Activated CD8-positive, alpha-beta T cell treated with anti-CD3 and anti-CD28 coated beads for 36 hours (primary cell): ENCODE data around the gene POLG. TPM values are rescaled to one million over a fixed set of nuclear protein-coding genes. Genes with fewer than 3 reads are reported as not detected.

Source experiments
- ATAC-seq: fragments of 200-7000 bp; cut with Tn5 transposase; one replicate; pipeline ENCODE4 v1.10.0; 2021; ENCODE audit warnings: mild to moderate bottlenecking, moderate library complexity
- CTCF ChIA-PET: fragments of 350-600 bp; sonication (Branson Sonifier 250); formaldehyde crosslinking; loops from one replicate; lab custom pipeline; 2021; ENCODE audit warnings: antibody characterized with exemption; lab: Charles Lee
- POLR2A ChIA-PET: fragments of 350-600 bp; sonication (Branson Sonifier 250); formaldehyde crosslinking; loops from one replicate; lab custom pipeline; 2021; ENCODE audit warnings: antibody characterized with exemption; lab: Charles Lee
- DNase-seq: peaks from one replicate; pipeline ENCODE4 v3.0.0-alpha.2; 2020
- H3K27ac Mint-ChIP-seq: one replicate; pipeline ENCODE4 v1.8.0; 2021; ENCODE audit warnings: mild to moderate bottlenecking, mixed read lengths
- H3K27me3 Mint-ChIP-seq: one replicate; pipeline ENCODE4 v1.8.0; 2021; ENCODE audit warnings: mixed read lengths
- H3K36me3 Mint-ChIP-seq: one replicate; pipeline ENCODE4 v1.8.0; 2021; ENCODE audit warnings: low read depth, mixed read lengths
- H3K4me1 Mint-ChIP-seq: one replicate; pipeline ENCODE4 v1.8.0; 2021; ENCODE audit warnings: low read depth, mixed read lengths
- H3K4me3 Mint-ChIP-seq: one replicate; pipeline ENCODE4 v1.8.0; 2021; ENCODE audit warnings: mild to moderate bottlenecking, moderate library complexity, mixed read lengths
- H3K9me3 Mint-ChIP-seq: one replicate; pipeline ENCODE4 v1.8.0; 2021; ENCODE audit warnings: mixed read lengths
- intact Hi-C: fragments of 100-400 bp; cut with micrococcal nuclease; formaldehyde crosslinking; loops from one replicate; pipeline ENCODE4 v1.10.0; 2022
- total RNA-seq, 2 experiments: library from RNA; stranded (reverse); gene quantifications; one replicate each; pipeline ENCODE4 v1.2.3, GENCODE V29; 2021
- TF ChIP-seq, protein P1 (sequence below): fragments of 200-600 bp; IDR thresholded peaks from one replicate; pipeline ENCODE4 v1.8.0; 2022; ENCODE audit warnings: antibody characterized with exemption, mild to moderate bottlenecking

The POLG gene
- total RNA-seq, 2 experiments from 2014 or later: 101 to 106 TPM

GRCh38 chr15:89315375-89315929, 19.2 kb downstream of the POLG start:
- CTCF ChIA-PET: interaction anchor here (0.7 to 1.0 kb wide), 2 partner anchors 17 to 109 kb away, joined by 3 read pairs; no protein-coding TSS in a partner anchor
- peaks cover 67% of the 10 kb centered on the region for H3K36me3 Mint-ChIP-seq
- H3K4me3 Mint-ChIP-seq: no peak overlapping the region
- no peaks in the 10 kb centered on the region for H3K9me3 Mint-ChIP-seq
- no peak for DNase-seq
- H3K27ac Mint-ChIP-seq: peak overlapping the region; percentile 77
- TF ChIP-seq, protein P1, sequence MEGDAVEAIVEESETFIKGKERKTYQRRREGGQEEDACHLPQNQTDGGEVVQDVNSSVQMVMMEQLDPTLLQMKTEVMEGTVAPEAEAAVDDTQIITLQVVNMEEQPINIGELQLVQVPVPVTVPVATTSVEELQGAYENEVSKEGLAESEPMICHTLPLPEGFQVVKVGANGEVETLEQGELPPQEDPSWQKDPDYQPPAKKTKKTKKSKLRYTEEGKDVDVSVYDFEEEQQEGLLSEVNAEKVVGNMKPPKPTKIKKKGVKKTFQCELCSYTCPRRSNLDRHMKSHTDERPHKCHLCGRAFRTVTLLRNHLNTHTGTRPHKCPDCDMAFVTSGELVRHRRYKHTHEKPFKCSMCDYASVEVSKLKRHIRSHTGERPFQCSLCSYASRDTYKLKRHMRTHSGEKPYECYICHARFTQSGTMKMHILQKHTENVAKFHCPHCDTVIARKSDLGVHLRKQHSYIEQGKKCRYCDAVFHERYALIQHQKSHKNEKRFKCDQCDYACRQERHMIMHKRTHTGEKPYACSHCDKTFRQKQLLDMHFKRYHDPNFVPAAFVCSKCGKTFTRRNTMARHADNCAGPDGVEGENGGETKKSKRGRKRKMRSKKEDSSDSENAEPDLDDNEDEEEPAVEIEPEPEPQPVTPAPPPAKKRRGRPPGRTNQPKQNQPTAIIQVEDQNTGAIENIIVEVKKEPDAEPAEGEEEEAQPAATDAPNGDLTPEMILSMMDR: no peak
- H3K27me3 Mint-ChIP-seq: no peaks in the 10 kb centered on the region
- H3K4me1 Mint-ChIP-seq: peaks cover 18% of the 10 kb centered on the region
- intact Hi-C loops: no loop called here
- POLR2A ChIA-PET: interaction anchor here (0.6 to 11.2 kb wide), 5 partner anchors 13 to 137 kb away, joined by 3 to 128 read pairs (median 4); no protein-coding TSS in a partner anchor
- no peak for ATAC-seq

DNA sequence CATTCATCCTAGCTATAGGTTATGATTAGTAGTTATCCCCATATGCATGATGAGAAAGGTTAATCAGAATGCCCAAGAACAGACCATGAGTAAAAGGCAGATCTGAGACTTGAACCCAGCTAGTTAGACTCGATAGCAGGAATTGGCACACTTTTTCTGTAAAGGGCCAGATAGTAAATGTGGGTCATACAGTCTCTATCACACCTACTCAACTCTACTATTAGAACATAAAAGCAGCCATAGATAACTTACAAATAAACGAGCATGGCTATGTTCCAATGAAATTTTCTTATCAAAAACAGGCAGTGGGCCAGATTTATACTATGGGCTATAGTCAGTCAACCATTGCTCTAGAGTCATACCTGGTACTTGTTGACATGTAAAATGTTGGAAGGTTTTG, 24.6 kb downstream of the POLG start:
- H3K27me3 Mint-ChIP-seq: no peaks in the 10 kb centered on the region
- DNase-seq (no peak), ATAC-seq (no peak)
- intact Hi-C loops: no loop called here
- no peaks in the 10 kb centered on the region for H3K9me3 Mint-ChIP-seq
- TF ChIP-seq, protein P1: no peak
- peaks cover 69% of the 10 kb centered on the region for H3K36me3 Mint-ChIP-seq
- H3K27ac Mint-ChIP-seq: peak overlapping the region; percentile 2
- ChIA-PET POLR2A (interaction anchor here (1.0 kb wide), 1 partner anchor 8 kb away, joined by 3 read pairs; no protein-coding TSS in a partner anchor), CTCF (interaction anchor here (1.2 kb wide), 1 partner anchor 49 kb away, joined by 4 read pairs; no protein-coding TSS in a partner anchor)
- H3K4me1 Mint-ChIP-seq: peaks cover 3% of the 10 kb centered on the region
- no peak overlapping the region for H3K4me3 Mint-ChIP-seq

DNA sequence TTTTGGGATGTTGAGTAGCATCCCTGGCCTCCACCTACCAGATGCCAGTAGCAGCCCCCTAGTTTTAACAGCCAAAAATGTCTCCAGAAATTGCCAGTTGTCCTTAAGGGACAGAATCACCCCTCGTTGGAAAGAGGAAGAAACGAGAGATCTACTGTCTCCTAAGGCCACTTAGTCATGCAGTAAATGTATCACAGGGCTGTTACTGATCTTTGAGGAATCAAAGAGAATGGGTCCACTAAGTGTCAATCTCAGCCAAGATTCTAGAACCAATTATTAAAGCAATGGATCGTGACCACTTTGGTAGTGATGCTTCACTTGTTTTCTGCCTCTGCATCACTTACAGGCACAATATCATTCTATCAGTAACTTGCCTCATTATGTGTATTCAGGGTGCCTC, 26.4 kb downstream of the POLG start:
- ATAC-seq (no peak), DNase-seq (no peak)
- CTCF ChIA-PET: interaction anchor here (1.3 kb wide), 1 partner anchor 102 kb away, joined by 3 read pairs; no protein-coding TSS in a partner anchor
- no peaks in the 10 kb centered on the region for H3K27me3 Mint-ChIP-seq
- peaks cover 3% of the 10 kb centered on the region for H3K4me1 Mint-ChIP-seq
- H3K36me3 Mint-ChIP-seq: peaks cover 69% of the 10 kb centered on the region
- H3K9me3 Mint-ChIP-seq: no peaks in the 10 kb centered on the region
- no peak overlapping the region for H3K27ac Mint-ChIP-seq
- intact Hi-C loops: no loop called here
- TF ChIP-seq, protein P1: no peak
- H3K4me3 Mint-ChIP-seq: no peak overlapping the region
- POLR2A ChIA-PET: interaction anchor here (0.9 to 1.3 kb wide), 3 partner anchors 9 to 12 kb away, joined by 3 to 5 read pairs (median 3); no protein-coding TSS in a partner anchor

- POLR2A ChIA-PET: interaction anchor here (0.9 to 1.3 kb wide), 3 partner anchors 11 to 41 kb away, joined by 3 read pairs; no protein-coding TSS in a partner anchor
- intact Hi-C loops: no loop called here
Observed at GRCh38 chr15:89307791-89308190, 26.8 kb downstream of the POLG start.

More at GRCh38 chr15:89307791-89308190, 26.8 kb downstream of the POLG start:
- CTCF ChIA-PET: interaction anchor here (3.9 kb wide), 1 partner anchor 101 kb away, joined by 17 read pairs; no protein-coding TSS in a partner anchor
- peaks cover 6% of the 10 kb centered on the region for H3K4me1 Mint-ChIP-seq
- H3K27me3 Mint-ChIP-seq: no peaks in the 10 kb centered on the region
- no peaks in the 10 kb centered on the region for H3K9me3 Mint-ChIP-seq
- peaks cover 69% of the 10 kb centered on the region for H3K36me3 Mint-ChIP-seq
- no peak for ATAC-seq
- no peak for DNase-seq
- H3K4me3 Mint-ChIP-seq: no peak overlapping the region
- no peak overlapping the region for H3K27ac Mint-ChIP-seq
- TF ChIP-seq, protein P1: no peak
